ENCODE results near the gene LARGE1. TPM values are rescaled to one million over a fixed set of nuclear protein-coding genes. Genes with fewer than 3 reads are reported as not detected.

Gene LARGE1
- polyA plus RNA-seq, 3 donors, result 0.05 to 0.13 TPM; not detected in 1

DNA sequence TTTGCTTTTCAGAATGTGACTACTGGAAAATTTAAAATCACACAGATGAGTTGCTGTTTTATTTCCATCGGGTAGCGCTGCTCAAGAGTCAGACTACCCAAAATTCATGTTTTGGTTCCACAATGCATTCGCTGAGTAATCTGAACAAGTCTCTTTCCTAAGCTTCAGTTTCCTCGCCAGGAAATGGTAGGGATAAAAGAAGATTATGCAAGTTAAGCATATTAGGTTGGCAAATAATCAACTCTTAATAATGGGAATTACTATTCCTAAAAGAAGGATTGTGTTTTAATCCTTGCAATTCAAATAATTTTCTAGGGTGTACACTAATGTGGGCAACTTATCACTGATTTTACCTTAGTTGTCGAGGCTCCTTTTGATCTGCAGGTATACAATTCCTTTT, 326.5 kb downstream of the LARGE1 start:
- Histone ChIP-seq H3K79me2 (ENCODE audit: insufficient read depth, low read length) (no peaks in the 10 kb centered on the region), H3K36me3 (replicated peaks in 1 of 2; ENCODE audit: control insufficient read depth in 1 of 2, insufficient read depth in 2 of 2, low read length in 2 of 2) (no peaks in the 10 kb centered on the region), H3K4me1 (ENCODE audit: control insufficient read depth in 1 of 2, insufficient read depth in 2 of 2, low read length in 2 of 2) (no peaks in the 10 kb centered on the region), H3K9ac (ENCODE audit: insufficient read depth, low read length, poor library complexity, severe bottlenecking) (no peak overlapping the region), H3K4me3 (replicated peaks in 1 of 3; ENCODE audit: low read depth in 2 of 3, low read length in 3 of 3) (no peak overlapping the region), H3K27me3 (ENCODE audit: control insufficient read depth in 2 of 2, insufficient read depth in 2 of 2, low read length in 2 of 2) (no peaks in the 10 kb centered on the region), H2AFZ (ENCODE audit: insufficient read depth, low read depth, low read length, poor library complexity, severe bottlenecking) (no peak overlapping the region), H3K9me3 (replicated peaks in 1 of 2; ENCODE audit: control insufficient read depth in 1 of 2, insufficient read depth in 1 of 2, low read length in 2 of 2) (peaks cover 4% of the 10 kb centered on the region in 2 donors), H3K27ac (ENCODE audit: low read depth in 1 of 2, low read length in 2 of 2) (no peak overlapping the region), H4K20me1 (ENCODE audit: insufficient read depth, low read length) (no peaks in the 10 kb centered on the region), H3K4me2 (replicated peaks; ENCODE audit: extremely low read depth, low read length, poor library complexity, severe bottlenecking) (no peak overlapping the region)
- H3K27ac Mint-ChIP-seq, result no peak overlapping the region
- H3K4me1 Mint-ChIP-seq, result no peaks in the 10 kb centered on the region
- no peak overlapping the region for H3K4me3 Mint-ChIP-seq
- no peak for DNase-seq
- TF ChIP-seq, protein P1, sequence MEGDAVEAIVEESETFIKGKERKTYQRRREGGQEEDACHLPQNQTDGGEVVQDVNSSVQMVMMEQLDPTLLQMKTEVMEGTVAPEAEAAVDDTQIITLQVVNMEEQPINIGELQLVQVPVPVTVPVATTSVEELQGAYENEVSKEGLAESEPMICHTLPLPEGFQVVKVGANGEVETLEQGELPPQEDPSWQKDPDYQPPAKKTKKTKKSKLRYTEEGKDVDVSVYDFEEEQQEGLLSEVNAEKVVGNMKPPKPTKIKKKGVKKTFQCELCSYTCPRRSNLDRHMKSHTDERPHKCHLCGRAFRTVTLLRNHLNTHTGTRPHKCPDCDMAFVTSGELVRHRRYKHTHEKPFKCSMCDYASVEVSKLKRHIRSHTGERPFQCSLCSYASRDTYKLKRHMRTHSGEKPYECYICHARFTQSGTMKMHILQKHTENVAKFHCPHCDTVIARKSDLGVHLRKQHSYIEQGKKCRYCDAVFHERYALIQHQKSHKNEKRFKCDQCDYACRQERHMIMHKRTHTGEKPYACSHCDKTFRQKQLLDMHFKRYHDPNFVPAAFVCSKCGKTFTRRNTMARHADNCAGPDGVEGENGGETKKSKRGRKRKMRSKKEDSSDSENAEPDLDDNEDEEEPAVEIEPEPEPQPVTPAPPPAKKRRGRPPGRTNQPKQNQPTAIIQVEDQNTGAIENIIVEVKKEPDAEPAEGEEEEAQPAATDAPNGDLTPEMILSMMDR (IDR thresholded peaks at IDR 0.05), result no peak
- peaks cover 0 to 2% (median 0%) of the 10 kb centered on the region in 3 donors for H3K27me3 Mint-ChIP-seq (ENCODE audit: low read depth in 3 of 3)
- peaks cover 0 to 12% (median 4%) of the 10 kb centered on the region in 7 donors for H3K9me3 Mint-ChIP-seq
- no peaks in the 10 kb centered on the region for H3K36me3 Mint-ChIP-seq
- intact Hi-C loops (cut with micrococcal nuclease), result no loop called here
- WGBS (ENCODE audit: insufficient coverage), result 100% methylated on average over 4 of the region's 5 CpGs

DNA sequence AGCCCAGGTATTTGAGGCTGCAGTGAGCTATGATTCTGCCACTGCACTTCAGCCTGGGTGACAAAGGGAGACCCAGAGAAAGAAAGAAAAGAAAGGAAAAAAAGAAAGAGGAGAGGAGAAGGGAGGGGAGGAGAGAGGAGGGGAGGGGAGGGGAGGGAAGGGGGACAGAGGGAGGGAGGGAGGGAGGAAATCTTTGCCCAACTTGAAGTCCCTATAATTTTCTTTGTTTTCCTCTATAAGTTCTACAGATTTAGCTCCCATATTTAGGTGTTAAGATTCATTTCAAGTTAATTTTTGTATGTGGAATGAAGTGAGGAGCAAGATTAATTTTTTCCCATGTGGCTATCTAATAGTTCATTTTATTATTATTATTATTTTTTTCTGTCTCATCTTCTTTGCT, 328.3 kb downstream of the LARGE1 start:
- no peaks in the 10 kb centered on the region for H3K4me1 ChIP-seq (ENCODE audit: control insufficient read depth in 1 of 2, insufficient read depth in 2 of 2, low read length in 2 of 2)
- H3K4me1 Mint-ChIP-seq, result no peaks in the 10 kb centered on the region
- no peak overlapping the region for H3K9ac ChIP-seq (ENCODE audit: insufficient read depth, low read length, poor library complexity, severe bottlenecking)
- TF ChIP-seq, protein P1 (IDR thresholded peaks at IDR 0.05), result no peak
- no peak for DNase-seq
- intact Hi-C loops (cut with micrococcal nuclease), result no loop called here
- no peaks in the 10 kb centered on the region for H3K9me3 ChIP-seq (replicated peaks in 1 of 2; ENCODE audit: control insufficient read depth in 1 of 2, insufficient read depth in 1 of 2, low read length in 2 of 2)
- H3K4me2 ChIP-seq (replicated peaks; ENCODE audit: extremely low read depth, low read length, poor library complexity, severe bottlenecking), result no peak overlapping the region
- H3K4me3 Mint-ChIP-seq, result no peak overlapping the region
- H2AFZ ChIP-seq (ENCODE audit: insufficient read depth, low read depth, low read length, poor library complexity, severe bottlenecking), result no peak overlapping the region
- no peak overlapping the region for H3K4me3 ChIP-seq (replicated peaks in 1 of 3; ENCODE audit: low read depth in 2 of 3, low read length in 3 of 3)
- no peak overlapping the region for H3K27ac Mint-ChIP-seq
- H3K9me3 Mint-ChIP-seq, result peaks cover 0 to 12% (median 2%) of the 10 kb centered on the region in 7 donors
- H3K27me3 Mint-ChIP-seq (ENCODE audit: low read depth in 3 of 3), result peaks cover 0 to 2% (median 0%) of the 10 kb centered on the region in 3 donors
- H4K20me1 ChIP-seq (ENCODE audit: insufficient read depth, low read length), result no peaks in the 10 kb centered on the region
- H3K36me3 Mint-ChIP-seq, result no peaks in the 10 kb centered on the region
- no peaks in the 10 kb centered on the region for H3K27me3 ChIP-seq (ENCODE audit: control insufficient read depth in 2 of 2, insufficient read depth in 2 of 2, low read length in 2 of 2)
- H3K79me2 ChIP-seq (ENCODE audit: insufficient read depth, low read length), result no peaks in the 10 kb centered on the region
- no peaks in the 10 kb centered on the region for H3K36me3 ChIP-seq (replicated peaks in 1 of 2; ENCODE audit: control insufficient read depth in 1 of 2, insufficient read depth in 2 of 2, low read length in 2 of 2)
- H3K27ac ChIP-seq (ENCODE audit: low read depth in 1 of 2, low read length in 2 of 2), result no peak overlapping the region
